MM.1S (cell line): ENCODE measurements around the gene SEMA4B.

ENCODE experiments used
- CTCF ChIP-seq: fragments of 300-600 bp; sonication (generic); IDR thresholded peaks from 2 replicates; pipeline ENCODE4 v1.5.1; 2016; ENCODE audit warnings: antibody characterized with exemption, low read length, mixed read lengths
- EZH2 ChIP-seq: fragments of 300-600 bp; sonication (generic); optimal IDR thresholded peaks from 2 replicates; pipeline ENCODE3; 2017; ENCODE audit warnings: low read depth, mild to moderate bottlenecking, antibody characterized with exemption, low read length, mixed read lengths

GRCh38 chr15:90265271-90266060 lies 64.3 kb downstream of the SEMA4B start, which contains the start of gene NGRN:
- TF ChIP-seq CTCF, result no peak
- no peak for TF ChIP-seq EZH2
